HUES6 (cell line): ENCODE measurements around the gene TBCA.
"Not testable (repeated sequence)": the region's sequence is repeated elsewhere in the genome, so short reads cannot be mapped to it uniquely, and the experiment has no call there.

Source experiments
- H3K27ac ChIP-seq: 2 replicates; pipeline ENCODE4 v1.7.0; 2013; ENCODE audit warnings: low read depth, mild to moderate bottlenecking, low read length, inconsistent platforms
- H3K27me3 ChIP-seq: 2 replicates; pipeline ENCODE4 v1.6.1; 2013; ENCODE audit warnings: low read length; ENCODE audit not compliant: control insufficient read depth, insufficient read depth
- H3K36me3 ChIP-seq: 2 replicates; pipeline ENCODE4 v1.6.1; 2013; ENCODE audit warnings: low read length; ENCODE audit not compliant: control insufficient read depth, insufficient read depth
- H3K4me1 ChIP-seq: 2 replicates; pipeline ENCODE4 v1.6.1; 2013; ENCODE audit warnings: low read length; ENCODE audit not compliant: control insufficient read depth, insufficient read depth
- H3K4me3 ChIP-seq: 2 replicates; pipeline ENCODE4 v1.5.1; 2013; ENCODE audit warnings: low read depth, low read length
- H3K9ac ChIP-seq: one replicate; pipeline ENCODE4 v1.6.1; 2013; ENCODE audit warnings: mild to moderate bottlenecking, low read length
- H3K9me3 ChIP-seq: 2 replicates; pipeline ENCODE4 v1.6.1; 2013; ENCODE audit warnings: low read depth, low read length; ENCODE audit not compliant: control insufficient read depth, insufficient read depth

The TBCA gene

DNA sequence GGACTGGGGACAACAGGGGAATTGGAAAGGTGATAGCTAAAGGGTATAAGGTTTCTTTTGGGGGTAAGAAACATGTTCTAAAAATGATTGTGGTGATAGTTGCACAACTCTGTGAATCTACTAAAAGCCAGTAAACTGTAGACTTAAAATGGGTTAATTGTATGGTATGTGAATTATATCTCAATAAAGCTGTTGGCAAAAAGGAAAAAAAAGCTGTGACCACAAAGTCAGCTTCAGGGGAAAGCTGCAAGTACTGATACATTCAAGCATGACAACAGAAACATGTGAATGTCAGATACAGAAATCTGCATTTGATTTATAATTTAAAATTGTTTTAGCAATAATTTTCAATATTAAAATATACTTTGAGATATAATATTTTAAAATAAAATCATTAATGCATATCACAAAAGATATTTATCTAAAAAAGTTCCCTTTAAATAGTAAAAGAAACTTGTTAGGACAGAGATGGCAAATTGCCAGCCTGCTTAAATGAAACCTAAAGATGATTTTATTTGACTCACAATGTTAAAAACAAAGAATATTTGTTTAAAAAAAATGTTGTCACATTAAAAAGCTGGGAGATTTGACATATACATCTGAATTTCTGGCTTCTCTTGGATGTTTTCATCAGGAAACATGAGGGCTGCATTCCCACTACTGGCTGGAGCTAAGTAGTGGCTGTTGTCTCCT lies 66.0 kb downstream of the TBCA start:
- Histone ChIP-seq H3K4me3 (no peak overlapping the region), H3K27ac (no peak overlapping the region), H3K9ac (no peak overlapping the region), H3K9me3 (no peaks in the 10 kb centered on the region), H3K4me1 (no peaks in the 10 kb centered on the region), H3K36me3 (peaks cover 32% of the 10 kb centered on the region), H3K27me3 (no peaks in the 10 kb centered on the region)

DNA sequence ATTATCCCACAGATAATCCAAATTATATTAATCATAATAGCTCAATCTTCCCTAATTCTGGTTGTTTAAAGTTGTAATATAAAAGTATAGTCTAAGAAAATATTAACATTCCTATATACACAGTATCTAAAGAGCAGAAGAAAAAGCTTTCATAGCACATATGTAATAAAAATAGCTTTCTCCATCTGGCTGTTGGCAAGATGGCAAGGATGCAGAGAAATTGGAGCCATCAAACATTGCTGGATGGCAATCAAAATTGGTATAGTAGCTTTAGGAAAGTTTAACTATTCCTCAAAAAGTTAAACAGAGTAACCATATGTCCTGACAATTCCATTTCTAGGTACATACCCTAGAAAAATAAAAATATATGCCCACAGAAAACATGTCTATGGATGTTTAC lies 66.8 kb downstream of the TBCA start:
- Histone ChIP-seq H3K9ac (no peak overlapping the region), H3K36me3 (peaks cover 40% of the 10 kb centered on the region), H3K4me1 (no peaks in the 10 kb centered on the region), H3K4me3 (no peak overlapping the region), H3K27ac (no peak overlapping the region), H3K27me3 (no peaks in the 10 kb centered on the region), H3K9me3 (no peaks in the 10 kb centered on the region)

GRCh38 chr5:77707791-77708190 lies 68.3 kb downstream of the TBCA start:
- Histone ChIP-seq H3K4me3 (no peak overlapping the region), H3K9ac (no peak overlapping the region), H3K27ac (no peak overlapping the region), H3K4me1 (no peaks in the 10 kb centered on the region), H3K36me3 (peaks cover 53% of the 10 kb centered on the region), H3K9me3 (no peaks in the 10 kb centered on the region), H3K27me3 (no peaks in the 10 kb centered on the region)

DNA sequence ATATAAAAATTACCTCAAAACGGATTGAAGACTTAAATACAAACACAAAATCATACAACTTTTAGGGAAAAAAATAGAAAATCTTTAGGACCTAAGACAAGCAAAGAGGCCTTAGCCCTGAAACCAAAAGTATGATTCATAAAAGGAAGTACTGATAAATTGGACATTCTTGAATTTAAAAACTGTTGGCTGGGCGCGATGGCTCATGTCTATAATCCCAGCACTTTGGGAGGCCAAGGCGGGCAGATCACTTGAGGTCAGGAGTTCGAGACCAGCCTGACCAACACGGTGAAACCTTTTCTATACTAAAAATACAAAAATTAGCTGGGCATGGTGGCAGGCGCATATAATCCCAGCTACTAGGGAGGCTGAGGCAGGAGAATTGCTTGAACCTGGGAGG lies 76.6 kb downstream of the TBCA start:
- not testable (repeated sequence) for H3K27me3 ChIP-seq, H3K4me3 ChIP-seq, H3K27ac ChIP-seq, H3K9ac ChIP-seq, H3K9me3 ChIP-seq, H3K4me1 ChIP-seq
- peaks cover 37% of the 10 kb centered on the region for H3K36me3 ChIP-seq

DNA sequence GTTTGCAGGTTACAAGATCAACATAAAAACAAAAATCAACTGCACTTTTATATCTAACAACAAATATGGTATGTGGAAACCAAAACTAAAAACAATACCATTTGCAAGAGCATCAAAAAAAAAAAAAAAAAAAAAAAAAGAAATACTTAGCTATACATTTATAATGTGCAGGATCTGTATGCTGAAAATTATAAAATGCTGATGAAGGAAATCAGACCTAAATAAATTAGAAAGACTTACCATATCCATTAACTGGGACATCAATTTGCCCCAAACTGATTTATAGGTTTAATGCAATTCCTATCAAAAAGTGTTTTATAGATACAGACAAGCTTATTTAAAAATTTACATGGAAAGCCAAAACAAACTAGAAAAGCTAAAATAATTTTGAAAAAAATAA lies 77.2 kb downstream of the TBCA start:
- Histone ChIP-seq H3K36me3 (peaks cover 30% of the 10 kb centered on the region), H3K9ac (no peak overlapping the region), H3K27ac (no peak overlapping the region), H3K4me1 (peaks cover 4% of the 10 kb centered on the region; the same call in 1 of the 2 replicates), H3K4me3 (no peak overlapping the region), H3K9me3 (no peaks in the 10 kb centered on the region), H3K27me3 (no peaks in the 10 kb centered on the region)

- Histone ChIP-seq H3K4me3 (no peak overlapping the region), H3K9ac (no peak overlapping the region), H3K9me3 (no peaks in the 10 kb centered on the region), H3K36me3 (peaks cover 26% of the 10 kb centered on the region), H3K4me1 (peaks cover 4% of the 10 kb centered on the region; the same call in 1 of the 2 replicates), H3K27ac (no peak overlapping the region), H3K27me3 (no peaks in the 10 kb centered on the region)
Measured at GRCh38 chr5:77697692-77698091, 78.4 kb downstream of the TBCA start.

DNA sequence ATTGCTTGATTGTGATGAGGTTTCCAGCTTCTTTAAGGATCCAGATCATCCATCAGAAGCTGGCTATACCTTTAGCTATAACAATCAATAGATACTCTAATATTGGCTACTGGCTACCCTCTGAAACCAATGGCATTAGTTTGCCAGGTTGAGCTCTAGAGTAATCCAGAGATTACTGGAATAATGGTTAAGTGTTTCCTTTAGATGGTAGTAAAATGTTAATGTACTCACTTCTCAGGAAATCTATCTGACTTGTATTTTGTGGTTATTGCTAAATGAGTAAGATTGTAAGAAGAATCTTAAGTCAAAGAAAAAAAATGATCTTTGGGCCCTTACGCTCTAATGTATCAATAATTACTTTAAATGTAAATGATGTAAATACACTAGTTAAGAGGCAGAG lies 80.0 kb downstream of the TBCA start:
- Histone ChIP-seq H3K36me3 (peaks cover 26% of the 10 kb centered on the region), H3K4me3 (no peak overlapping the region), H3K27me3 (no peaks in the 10 kb centered on the region), H3K9ac (no peak overlapping the region), H3K9me3 (no peaks in the 10 kb centered on the region), H3K4me1 (peaks cover 4% of the 10 kb centered on the region; the same call in 1 of the 2 replicates), H3K27ac (no peak overlapping the region)

DNA sequence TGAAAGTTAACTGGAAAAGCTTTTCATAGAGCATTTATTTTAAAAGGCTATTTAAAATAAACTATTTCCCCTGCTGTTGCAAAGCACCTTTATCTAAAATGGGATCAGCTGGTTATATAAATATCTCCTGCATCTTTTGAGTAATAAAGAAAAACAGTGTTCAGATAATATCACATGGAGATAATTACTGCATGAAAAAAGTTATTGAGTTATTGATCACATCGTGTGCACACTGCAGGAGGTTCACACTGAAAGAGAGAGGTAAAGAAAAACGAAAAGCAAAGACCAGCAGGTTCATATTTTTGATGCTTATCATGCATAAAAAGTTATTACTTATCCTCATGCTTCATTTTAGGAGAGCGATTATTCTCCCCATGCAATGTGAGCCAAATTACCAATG lies 82.2 kb downstream of the TBCA start:
- no peak overlapping the region for H3K4me3 ChIP-seq
- H3K9ac ChIP-seq, result no peak overlapping the region
- H3K36me3 ChIP-seq, result peaks cover 34% of the 10 kb centered on the region
- H3K4me1 ChIP-seq, result peaks cover 4% of the 10 kb centered on the region; the same call in 1 of the 2 replicates
- H3K9me3 ChIP-seq, result no peaks in the 10 kb centered on the region
- H3K27ac ChIP-seq, result no peak overlapping the region
- H3K27me3 ChIP-seq, result no peaks in the 10 kb centered on the region

DNA sequence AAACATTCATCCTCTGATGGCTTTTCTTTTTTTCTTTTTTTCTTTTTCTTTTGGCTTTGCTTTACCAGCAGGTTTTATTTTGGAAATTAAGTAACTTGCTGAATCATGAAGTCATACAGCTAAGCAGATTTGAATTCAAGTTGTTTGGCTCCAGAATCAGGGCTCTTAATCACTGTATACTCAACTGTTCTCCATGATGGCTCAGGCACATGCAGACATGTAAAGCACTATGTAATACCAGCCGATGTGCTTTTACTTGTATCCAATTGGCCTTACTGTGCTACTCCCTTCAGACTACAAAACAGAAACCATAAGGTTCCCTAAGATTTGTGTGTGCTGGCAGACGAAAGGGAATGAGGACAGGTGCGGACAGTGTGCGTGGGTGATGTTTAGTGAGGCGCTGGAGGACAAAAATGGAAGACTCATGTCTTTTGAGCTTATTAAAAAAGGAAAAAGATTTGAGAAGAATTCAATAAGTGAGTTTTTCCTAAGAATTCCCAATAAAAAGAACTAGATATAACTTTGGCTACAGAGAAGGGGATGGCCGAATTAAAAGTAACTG lies 92.9 kb downstream of the TBCA start:
- Histone ChIP-seq H3K36me3 (peaks cover 1% of the 10 kb centered on the region; the same call in 1 of the 2 replicates), H3K27me3 (no peaks in the 10 kb centered on the region), H3K27ac (no peak overlapping the region), H3K4me3 (no peak overlapping the region), H3K9ac (no peak overlapping the region), H3K4me1 (no peaks in the 10 kb centered on the region), H3K9me3 (no peaks in the 10 kb centered on the region)

DNA sequence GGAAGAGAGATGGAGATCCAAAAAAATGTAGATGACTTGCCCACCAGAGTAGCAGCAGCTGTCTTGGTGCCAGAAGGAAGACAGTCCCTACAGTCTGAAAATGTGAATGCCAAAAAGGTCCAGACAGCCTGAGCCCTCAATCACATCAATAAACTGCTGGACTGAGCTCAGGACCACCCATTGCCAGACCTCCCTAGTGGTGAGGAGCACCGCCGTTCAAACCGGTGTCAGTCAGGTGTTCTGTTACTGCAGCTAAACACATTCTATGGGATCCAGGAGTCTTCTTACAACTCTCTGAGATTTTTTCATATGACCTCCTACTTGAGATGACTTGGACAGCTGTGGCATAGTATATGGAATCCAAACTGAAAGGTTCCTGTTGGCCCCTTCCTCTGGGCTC lies 105.6 kb downstream of the TBCA start:
- no peaks in the 10 kb centered on the region for H3K36me3 ChIP-seq
- peaks cover 5% of the 10 kb centered on the region; the same call in 1 of the 2 replicates for H3K27me3 ChIP-seq
- H3K9me3 ChIP-seq, result no peaks in the 10 kb centered on the region
- H3K27ac ChIP-seq, result no peak overlapping the region
- H3K4me1 ChIP-seq, result no peaks in the 10 kb centered on the region
- no peak overlapping the region for H3K9ac ChIP-seq
- H3K4me3 ChIP-seq, result no peak overlapping the region

DNA sequence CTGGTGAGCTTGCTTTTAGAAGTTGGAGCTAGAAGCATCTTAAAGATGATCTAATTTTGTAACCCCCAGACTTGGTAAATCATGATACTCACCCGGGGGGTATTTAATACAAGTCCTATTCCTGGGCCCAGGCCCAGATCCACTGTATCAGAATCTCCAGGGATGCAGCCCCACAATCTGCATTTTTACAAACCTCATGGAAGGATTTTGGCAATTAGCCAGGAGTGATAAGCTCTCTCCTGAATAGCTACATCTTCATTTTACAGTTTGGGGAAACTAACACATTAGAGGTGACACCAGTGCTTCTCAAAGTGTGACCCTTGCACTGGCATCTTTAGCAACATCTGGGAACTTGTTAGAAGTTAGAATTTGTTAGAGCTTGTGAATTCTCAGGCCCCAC lies 106.5 kb downstream of the TBCA start:
- no peaks in the 10 kb centered on the region for H3K9me3 ChIP-seq
- H3K27me3 ChIP-seq, result peaks cover 5% of the 10 kb centered on the region; the same call in 1 of the 2 replicates
- H3K36me3 ChIP-seq, result no peaks in the 10 kb centered on the region
- H3K27ac ChIP-seq, result no peak overlapping the region
- H3K4me1 ChIP-seq, result no peaks in the 10 kb centered on the region
- H3K4me3 ChIP-seq, result no peak overlapping the region
- no peak overlapping the region for H3K9ac ChIP-seq
